ENCODE results near the gene TNFRSF19.
A peak's percentile ranks its signal among the peaks of the same experiment; 100 is the strongest.

The TNFRSF19 gene

DNA sequence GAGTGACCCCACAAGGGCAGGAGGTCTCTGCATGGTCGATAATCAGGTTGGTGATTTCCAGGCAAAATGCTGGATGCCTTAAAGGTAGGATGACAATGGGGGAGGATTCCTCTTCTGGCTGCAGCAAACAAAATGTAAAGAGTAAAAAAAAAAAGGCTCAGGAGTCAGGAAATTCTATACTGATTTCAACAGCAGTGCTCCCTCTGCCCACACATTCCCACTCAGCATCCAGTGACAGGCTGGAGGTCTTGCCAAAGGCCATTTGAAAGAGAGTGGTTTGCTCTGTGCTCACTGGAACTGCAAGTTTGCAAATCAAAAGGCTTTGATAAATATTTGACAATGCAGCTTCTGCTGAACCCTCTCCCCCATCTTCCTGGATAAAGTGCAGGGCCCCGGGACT lies 135.4 kb downstream of the TNFRSF19 start:
- Histone ChIP-seq H3K4me1 (ENCODE audit: insufficient read depth, low read length, severe bottlenecking) (no peaks in the 10 kb centered on the region), H3K4me3 (ENCODE audit: low read depth, low read length, poor library complexity, severe bottlenecking) (no peak overlapping the region), H4K20me1 (ENCODE audit: insufficient read depth, low read length) (no peaks in the 10 kb centered on the region), H3K4me2 (ENCODE audit: low read length) (no peak overlapping the region), H3K9me3 (ENCODE audit: low read length) (no peaks in the 10 kb centered on the region), H2AFZ (ENCODE audit: low read length) (no peak overlapping the region), H3K27ac (ENCODE audit: low read depth, low read length, poor library complexity, severe bottlenecking) (no peak overlapping the region), H3F3A (ENCODE audit: insufficient read depth, low read length) (no peaks in the 10 kb centered on the region), H3K9ac (ENCODE audit: low read length) (no peak overlapping the region), H3K36me3 (ENCODE audit: insufficient read depth, low read length) (no peaks in the 10 kb centered on the region), H3K9me2 (ENCODE audit: low read depth, low read length) (no peaks in the 10 kb centered on the region), H3K27me3 (ENCODE audit: insufficient read depth, low read length) (no peaks in the 10 kb centered on the region), H3K79me2 (ENCODE audit: insufficient read depth, low read length) (no peaks in the 10 kb centered on the region)
- TF ChIP-seq EZH2 (IDR thresholded peaks at IDR 0.05; ENCODE audit: borderline replicate concordance, low read length): no peak
- TF ChIP-seq, protein P1, sequence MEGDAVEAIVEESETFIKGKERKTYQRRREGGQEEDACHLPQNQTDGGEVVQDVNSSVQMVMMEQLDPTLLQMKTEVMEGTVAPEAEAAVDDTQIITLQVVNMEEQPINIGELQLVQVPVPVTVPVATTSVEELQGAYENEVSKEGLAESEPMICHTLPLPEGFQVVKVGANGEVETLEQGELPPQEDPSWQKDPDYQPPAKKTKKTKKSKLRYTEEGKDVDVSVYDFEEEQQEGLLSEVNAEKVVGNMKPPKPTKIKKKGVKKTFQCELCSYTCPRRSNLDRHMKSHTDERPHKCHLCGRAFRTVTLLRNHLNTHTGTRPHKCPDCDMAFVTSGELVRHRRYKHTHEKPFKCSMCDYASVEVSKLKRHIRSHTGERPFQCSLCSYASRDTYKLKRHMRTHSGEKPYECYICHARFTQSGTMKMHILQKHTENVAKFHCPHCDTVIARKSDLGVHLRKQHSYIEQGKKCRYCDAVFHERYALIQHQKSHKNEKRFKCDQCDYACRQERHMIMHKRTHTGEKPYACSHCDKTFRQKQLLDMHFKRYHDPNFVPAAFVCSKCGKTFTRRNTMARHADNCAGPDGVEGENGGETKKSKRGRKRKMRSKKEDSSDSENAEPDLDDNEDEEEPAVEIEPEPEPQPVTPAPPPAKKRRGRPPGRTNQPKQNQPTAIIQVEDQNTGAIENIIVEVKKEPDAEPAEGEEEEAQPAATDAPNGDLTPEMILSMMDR (IDR thresholded peaks at IDR 0.05; ENCODE audit: low read length): no peak

DNA sequence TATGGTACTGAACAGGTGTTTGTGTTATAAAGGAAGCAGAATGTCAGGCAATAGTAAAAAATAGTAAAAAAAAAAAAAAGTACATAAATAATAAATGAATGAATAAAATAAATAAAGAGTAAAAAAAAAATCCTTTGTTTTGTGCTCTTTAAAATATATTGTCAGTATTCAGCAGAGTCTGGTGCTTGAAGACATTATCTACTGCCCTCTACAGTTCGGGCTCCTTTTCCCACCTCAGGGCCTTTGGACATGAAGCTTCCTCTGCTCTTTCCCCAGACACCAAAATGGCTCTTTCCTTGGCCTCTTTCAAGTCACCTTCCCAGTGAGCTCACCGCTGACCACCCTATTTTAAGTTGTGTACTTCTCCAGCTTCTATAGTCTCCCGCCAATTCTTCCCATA lies 137.5 kb downstream of the TNFRSF19 start:
- Histone ChIP-seq H3K9me3 (ENCODE audit: low read length) (no peaks in the 10 kb centered on the region), H3K27ac (ENCODE audit: low read depth, low read length, poor library complexity, severe bottlenecking) (no peak overlapping the region), H3K9ac (ENCODE audit: low read length) (no peak overlapping the region), H3K4me2 (ENCODE audit: low read length) (no peak overlapping the region), H3K36me3 (ENCODE audit: insufficient read depth, low read length) (no peaks in the 10 kb centered on the region), H3K4me1 (ENCODE audit: insufficient read depth, low read length, severe bottlenecking) (no peaks in the 10 kb centered on the region), H3K4me3 (ENCODE audit: low read depth, low read length, poor library complexity, severe bottlenecking) (no peak overlapping the region), H2AFZ (ENCODE audit: low read length) (no peak overlapping the region), H4K20me1 (ENCODE audit: insufficient read depth, low read length) (no peaks in the 10 kb centered on the region), H3K9me2 (ENCODE audit: low read depth, low read length) (no peaks in the 10 kb centered on the region), H3F3A (ENCODE audit: insufficient read depth, low read length) (no peaks in the 10 kb centered on the region), H3K79me2 (ENCODE audit: insufficient read depth, low read length) (no peaks in the 10 kb centered on the region), H3K27me3 (ENCODE audit: insufficient read depth, low read length) (no peaks in the 10 kb centered on the region)
- TF ChIP-seq, protein P1 (IDR thresholded peaks at IDR 0.05; ENCODE audit: low read length): peak; percentile 11; the same call in 1 of the 2 replicates
- TF ChIP-seq EZH2 (IDR thresholded peaks at IDR 0.05; ENCODE audit: borderline replicate concordance, low read length): no peak

DNA sequence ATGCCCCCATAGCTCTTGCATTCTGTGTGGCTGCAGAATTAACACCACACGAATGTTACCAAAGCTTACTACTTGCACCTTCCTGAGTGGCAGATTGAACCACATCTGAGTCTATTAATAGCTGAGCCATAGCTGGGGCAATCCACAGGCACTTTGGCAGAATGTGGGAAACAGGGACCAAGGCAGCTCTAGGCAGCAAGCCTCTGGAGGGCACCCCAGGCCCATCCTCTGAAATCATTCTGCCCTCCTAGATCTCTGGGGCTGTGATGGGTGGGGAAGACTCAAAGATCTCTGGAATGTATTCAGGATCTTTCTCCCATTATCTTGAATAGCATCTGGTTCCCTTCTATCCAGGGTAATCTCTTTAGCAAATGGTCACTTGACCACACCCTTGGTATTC lies 139.3 kb downstream of the TNFRSF19 start:
- Histone ChIP-seq H3K27me3 (ENCODE audit: insufficient read depth, low read length) (no peaks in the 10 kb centered on the region), H3K9me3 (ENCODE audit: low read length) (no peaks in the 10 kb centered on the region), H3K36me3 (ENCODE audit: insufficient read depth, low read length) (no peaks in the 10 kb centered on the region), H4K20me1 (ENCODE audit: insufficient read depth, low read length) (no peaks in the 10 kb centered on the region), H3K79me2 (ENCODE audit: insufficient read depth, low read length) (no peaks in the 10 kb centered on the region), H3K27ac (ENCODE audit: low read depth, low read length, poor library complexity, severe bottlenecking) (no peak overlapping the region), H3K4me3 (ENCODE audit: low read depth, low read length, poor library complexity, severe bottlenecking) (no peak overlapping the region), H3K4me2 (ENCODE audit: low read length) (no peak overlapping the region), H3K9me2 (ENCODE audit: low read depth, low read length) (no peaks in the 10 kb centered on the region), H3F3A (ENCODE audit: insufficient read depth, low read length) (no peaks in the 10 kb centered on the region), H2AFZ (ENCODE audit: low read length) (no peak overlapping the region), H3K9ac (ENCODE audit: low read length) (no peak overlapping the region), H3K4me1 (ENCODE audit: insufficient read depth, low read length, severe bottlenecking) (no peaks in the 10 kb centered on the region)
- TF ChIP-seq, protein P1 (IDR thresholded peaks at IDR 0.05; ENCODE audit: low read length): no peak
- no peak for TF ChIP-seq EZH2 (IDR thresholded peaks at IDR 0.05; ENCODE audit: borderline replicate concordance, low read length)
